ENCODE results near the gene BRCA2. TPM values are rescaled to one million over a fixed set of nuclear protein-coding genes. Genes with fewer than 3 reads are reported as not detected.

Gene BRCA2
- total and polyA plus RNA-seq, 2 experiments from 2014 or later = 28.6 to 38.7 TPM

GRCh38 chr13:32415019-32415418, 99.7 kb downstream of the BRCA2 start (continued):
- 0 out of 2 replicates have a peak, but pooled peaks have one; percentile 9 for TF ChIP-seq ZNF114 (CRISPR knock-in tag; IDR thresholded peaks at IDR 0.05)

- Histone ChIP-seq H3F3A (replicated peaks; ENCODE audit: low read depth) (no peaks in the 10 kb centered on the region), H3K27me3 (ENCODE audit: insufficient read depth) (no peaks in the 10 kb centered on the region), H3K9me2 (ENCODE audit: insufficient read depth) (0 out of 2 replicates have a peak, but pooled peaks cover 4% of the 10 kb centered on the region), H2AFZ (no peak overlapping the region), H3K4me3 (no peak overlapping the region), H3K4me2 (no peak overlapping the region), H3K36me3 (ENCODE audit: insufficient read depth) (no peaks in the 10 kb centered on the region), H3K4me1 (ENCODE audit: insufficient read depth) (peaks cover 7% of the 10 kb centered on the region; the same call in 1 of the 2 replicates), H3K27ac (ENCODE audit: low read depth) (no peak overlapping the region), H4K20me1 (replicated peaks; ENCODE audit: insufficient read depth) (no peaks in the 10 kb centered on the region), H3K79me2 (replicated peaks; ENCODE audit: insufficient read depth) (no peaks in the 10 kb centered on the region)
- H3K4me3 Mint-ChIP-seq = no peak overlapping the region
- TF ChIP-seq JUNB (IDR thresholded peaks at IDR 0.05; ENCODE audit: unreplicated experiment) (no peak), STAT1 (IDR thresholded peaks at IDR 0.05; ENCODE audit: unreplicated experiment) (no peak), REST (IDR thresholded peaks at IDR 0.05; ENCODE audit: unreplicated experiment) (no peak), NANOG (IDR thresholded peaks at IDR 0.05; ENCODE audit: borderline replicate concordance) (no peak), ZNF462 (CRISPR knock-in tag; IDR thresholded peaks at IDR 0.05) (no peak), CTCF (conservative IDR thresholded peaks at IDR 0.05; ENCODE audit: low read depth in 2 of 2) (no peak), EZH2phosphoT487 (IDR thresholded peaks at IDR 0.05; ENCODE audit: unreplicated experiment) (no peak), EZH2 (IDR thresholded peaks at IDR 0.05; ENCODE audit: low read depth, unreplicated experiment) (no peak), CREB1 (CRISPR knock-in tag; IDR thresholded peaks at IDR 0.05; ENCODE audit: low read depth) (no peak), POLR2AphosphoS5 (IDR thresholded peaks at IDR 0.05; ENCODE audit: low read depth) (no peak), ETS1 (IDR thresholded peaks at IDR 0.05) (no peak), ZNF114 (CRISPR knock-in tag; IDR thresholded peaks at IDR 0.05) (no peak), ZNF331 (CRISPR knock-in tag; IDR thresholded peaks at IDR 0.05; ENCODE audit: low read depth) (no peak)
- H3K27me3 Mint-ChIP-seq (ENCODE audit: insufficient read depth, low read depth, poor library complexity) = peaks cover 7% of the 10 kb centered on the region
- H3K4me1 Mint-ChIP-seq = peaks cover 3% of the 10 kb centered on the region; the same call in 2 of the 3 replicates
- DNase-seq (ENCODE audit: low spot score) (no peak), ATAC-seq (no peak)
- peaks cover 27% of the 10 kb centered on the region for H3K9me3 Mint-ChIP-seq
- H3K27ac Mint-ChIP-seq = no peak overlapping the region
- peaks cover 28% of the 10 kb centered on the region for H3K36me3 Mint-ChIP-seq (ENCODE audit: low read depth)
These were observed 102.7 kb downstream of the BRCA2 start for GRCh38 chr13:32417995-32418394.
